K562 (cell line): Measurements from ENCODE around the gene KIT. TPM values are rescaled to one million over a fixed set of nuclear protein-coding genes. Genes with fewer than 3 reads are reported as not detected.

ENCODE experiments used
- KDM1A ChIP-seq, 2 experiments: fragments of 450-650 bp; IDR thresholded peaks; 2 replicates each; pipeline ENCODE4 v1.6.1; 2016; ENCODE audit warnings: mild to moderate bottlenecking in 2 of 2
- MIER1 ChIP-seq: fragments of 450-650 bp; IDR thresholded peaks from 2 replicates; pipeline ENCODE4 v1.6.1; 2016; ENCODE audit warnings: antibody characterized with exemption, mild to moderate bottlenecking, low read depth
- TAF7 ChIP-seq: fragments of 450-650 bp; IDR thresholded peaks from 2 replicates; pipeline ENCODE4 v1.6.1; 2016; ENCODE audit warnings: missing genetic modification characterization, missing compliant biosample characterization
- ZNF445 ChIP-seq: fragments of 250-450 bp; sonication (Bioruptor Pico); IDR thresholded peaks from 2 replicates; pipeline ENCODE4 v1.4.0; 2020; ENCODE audit warnings: low read depth, mild to moderate bottlenecking, moderate library complexity
- polyA plus RNA-seq, 8 experiments: library from polyadenylated mRNA; depleted of rRNA in 4 of 8; stranded (reverse) in 5 of 8; unstranded in 3 of 8; fragments of >200 nt; fragmentation: Nextera tagmentation in 2 of 8; fragmentation: Illumina TruSeq in 1 of 8; extraction: Ambion mirVana in 2 of 8; extraction: Trizol in 1 of 8; gene quantifications; 2 replicates each; pipeline versions ENCODE4 v1.2.1 to v1.2.3, GENCODE V29; 2011 to 2014; ENCODE audit warnings: inconsistent platforms in 1 of 8, missing spikeins in 1 of 8
- total RNA-seq, 7 experiments: library from RNA; depleted of rRNA in 6 of 7; stranded (reverse); fragments of >200 nt in 6 of 7; fragmentation: Illumina TruSeq in 2 of 7; extraction: Trizol in 2 of 7; gene quantifications; 2 replicates each; pipeline versions ENCODE4 v1.2.1 to v1.2.3, GENCODE V29; 2011 to 2021; ENCODE audit warnings: low replicate concordance in 1 of 7
- TF ChIP-seq, protein P1 (sequence below): fragments of 200-600 bp; sonication (generic); IDR thresholded peaks from one replicate; pipeline ENCODE4 v1.6.1; 2012; ENCODE audit warnings: mild to moderate bottlenecking, low read depth, low read length, inconsistent platforms
- TF ChIP-seq, protein P2 (sequence below): fragments of 450-650 bp; IDR thresholded peaks from 2 replicates; pipeline ENCODE4 v1.6.1; 2014; ENCODE audit warnings: low read depth, mild to moderate bottlenecking, moderate library complexity, borderline replicate concordance

Gene KIT
- total and polyA plus RNA-seq, 9 of the 15 experiments (the other 6 are each of a cell fraction or from before 2014, with no cell fraction given): 0.27 to 5.6 (median 0.57) TPM

DNA sequence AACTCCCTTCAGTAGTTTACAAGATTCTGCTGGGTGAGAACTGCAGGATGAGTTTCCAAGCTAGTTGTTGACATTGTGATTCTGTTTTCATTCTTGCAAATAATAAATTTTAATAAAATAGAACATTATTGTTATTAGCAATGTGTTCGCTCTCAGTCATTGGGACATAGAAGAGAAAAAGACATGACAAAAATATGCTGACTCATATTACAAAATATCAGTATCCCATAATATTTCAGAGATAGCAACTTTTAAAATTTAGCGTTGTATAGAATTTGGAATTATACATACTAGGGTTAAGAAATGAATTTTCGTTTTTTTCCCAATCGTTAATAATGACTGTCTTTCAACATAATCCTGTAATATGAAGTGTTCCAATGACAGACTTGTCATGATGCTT is 45.4 kb downstream of the KIT start (continued):
- TF ChIP-seq, protein P1, sequence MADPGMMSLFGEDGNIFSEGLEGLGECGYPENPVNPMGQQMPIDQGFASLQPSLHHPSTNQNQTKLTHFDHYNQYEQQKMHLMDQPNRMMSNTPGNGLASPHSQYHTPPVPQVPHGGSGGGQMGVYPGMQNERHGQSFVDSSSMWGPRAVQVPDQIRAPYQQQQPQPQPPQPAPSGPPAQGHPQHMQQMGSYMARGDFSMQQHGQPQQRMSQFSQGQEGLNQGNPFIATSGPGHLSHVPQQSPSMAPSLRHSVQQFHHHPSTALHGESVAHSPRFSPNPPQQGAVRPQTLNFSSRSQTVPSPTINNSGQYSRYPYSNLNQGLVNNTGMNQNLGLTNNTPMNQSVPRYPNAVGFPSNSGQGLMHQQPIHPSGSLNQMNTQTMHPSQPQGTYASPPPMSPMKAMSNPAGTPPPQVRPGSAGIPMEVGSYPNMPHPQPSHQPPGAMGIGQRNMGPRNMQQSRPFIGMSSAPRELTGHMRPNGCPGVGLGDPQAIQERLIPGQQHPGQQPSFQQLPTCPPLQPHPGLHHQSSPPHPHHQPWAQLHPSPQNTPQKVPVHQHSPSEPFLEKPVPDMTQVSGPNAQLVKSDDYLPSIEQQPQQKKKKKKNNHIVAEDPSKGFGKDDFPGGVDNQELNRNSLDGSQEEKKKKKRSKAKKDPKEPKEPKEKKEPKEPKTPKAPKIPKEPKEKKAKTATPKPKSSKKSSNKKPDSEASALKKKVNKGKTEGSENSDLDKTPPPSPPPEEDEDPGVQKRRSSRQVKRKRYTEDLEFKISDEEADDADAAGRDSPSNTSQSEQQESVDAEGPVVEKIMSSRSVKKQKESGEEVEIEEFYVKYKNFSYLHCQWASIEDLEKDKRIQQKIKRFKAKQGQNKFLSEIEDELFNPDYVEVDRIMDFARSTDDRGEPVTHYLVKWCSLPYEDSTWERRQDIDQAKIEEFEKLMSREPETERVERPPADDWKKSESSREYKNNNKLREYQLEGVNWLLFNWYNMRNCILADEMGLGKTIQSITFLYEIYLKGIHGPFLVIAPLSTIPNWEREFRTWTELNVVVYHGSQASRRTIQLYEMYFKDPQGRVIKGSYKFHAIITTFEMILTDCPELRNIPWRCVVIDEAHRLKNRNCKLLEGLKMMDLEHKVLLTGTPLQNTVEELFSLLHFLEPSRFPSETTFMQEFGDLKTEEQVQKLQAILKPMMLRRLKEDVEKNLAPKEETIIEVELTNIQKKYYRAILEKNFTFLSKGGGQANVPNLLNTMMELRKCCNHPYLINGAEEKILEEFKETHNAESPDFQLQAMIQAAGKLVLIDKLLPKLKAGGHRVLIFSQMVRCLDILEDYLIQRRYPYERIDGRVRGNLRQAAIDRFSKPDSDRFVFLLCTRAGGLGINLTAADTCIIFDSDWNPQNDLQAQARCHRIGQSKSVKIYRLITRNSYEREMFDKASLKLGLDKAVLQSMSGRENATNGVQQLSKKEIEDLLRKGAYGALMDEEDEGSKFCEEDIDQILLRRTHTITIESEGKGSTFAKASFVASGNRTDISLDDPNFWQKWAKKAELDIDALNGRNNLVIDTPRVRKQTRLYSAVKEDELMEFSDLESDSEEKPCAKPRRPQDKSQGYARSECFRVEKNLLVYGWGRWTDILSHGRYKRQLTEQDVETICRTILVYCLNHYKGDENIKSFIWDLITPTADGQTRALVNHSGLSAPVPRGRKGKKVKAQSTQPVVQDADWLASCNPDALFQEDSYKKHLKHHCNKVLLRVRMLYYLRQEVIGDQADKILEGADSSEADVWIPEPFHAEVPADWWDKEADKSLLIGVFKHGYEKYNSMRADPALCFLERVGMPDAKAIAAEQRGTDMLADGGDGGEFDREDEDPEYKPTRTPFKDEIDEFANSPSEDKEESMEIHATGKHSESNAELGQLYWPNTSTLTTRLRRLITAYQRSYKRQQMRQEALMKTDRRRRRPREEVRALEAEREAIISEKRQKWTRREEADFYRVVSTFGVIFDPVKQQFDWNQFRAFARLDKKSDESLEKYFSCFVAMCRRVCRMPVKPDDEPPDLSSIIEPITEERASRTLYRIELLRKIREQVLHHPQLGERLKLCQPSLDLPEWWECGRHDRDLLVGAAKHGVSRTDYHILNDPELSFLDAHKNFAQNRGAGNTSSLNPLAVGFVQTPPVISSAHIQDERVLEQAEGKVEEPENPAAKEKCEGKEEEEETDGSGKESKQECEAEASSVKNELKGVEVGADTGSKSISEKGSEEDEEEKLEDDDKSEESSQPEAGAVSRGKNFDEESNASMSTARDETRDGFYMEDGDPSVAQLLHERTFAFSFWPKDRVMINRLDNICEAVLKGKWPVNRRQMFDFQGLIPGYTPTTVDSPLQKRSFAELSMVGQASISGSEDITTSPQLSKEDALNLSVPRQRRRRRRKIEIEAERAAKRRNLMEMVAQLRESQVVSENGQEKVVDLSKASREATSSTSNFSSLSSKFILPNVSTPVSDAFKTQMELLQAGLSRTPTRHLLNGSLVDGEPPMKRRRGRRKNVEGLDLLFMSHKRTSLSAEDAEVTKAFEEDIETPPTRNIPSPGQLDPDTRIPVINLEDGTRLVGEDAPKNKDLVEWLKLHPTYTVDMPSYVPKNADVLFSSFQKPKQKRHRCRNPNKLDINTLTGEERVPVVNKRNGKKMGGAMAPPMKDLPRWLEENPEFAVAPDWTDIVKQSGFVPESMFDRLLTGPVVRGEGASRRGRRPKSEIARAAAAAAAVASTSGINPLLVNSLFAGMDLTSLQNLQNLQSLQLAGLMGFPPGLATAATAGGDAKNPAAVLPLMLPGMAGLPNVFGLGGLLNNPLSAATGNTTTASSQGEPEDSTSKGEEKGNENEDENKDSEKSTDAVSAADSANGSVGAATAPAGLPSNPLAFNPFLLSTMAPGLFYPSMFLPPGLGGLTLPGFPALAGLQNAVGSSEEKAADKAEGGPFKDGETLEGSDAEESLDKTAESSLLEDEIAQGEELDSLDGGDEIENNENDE: no peak
- TF ChIP-seq KDM1A (IDR thresholded peaks at IDR 0.05): no peak
- TF ChIP-seq TAF7: no peak
- no peak for TF ChIP-seq MIER1
- no peak for TF ChIP-seq ZNF445 (CRISPR knock-in tag)
- TF ChIP-seq, protein P2, sequence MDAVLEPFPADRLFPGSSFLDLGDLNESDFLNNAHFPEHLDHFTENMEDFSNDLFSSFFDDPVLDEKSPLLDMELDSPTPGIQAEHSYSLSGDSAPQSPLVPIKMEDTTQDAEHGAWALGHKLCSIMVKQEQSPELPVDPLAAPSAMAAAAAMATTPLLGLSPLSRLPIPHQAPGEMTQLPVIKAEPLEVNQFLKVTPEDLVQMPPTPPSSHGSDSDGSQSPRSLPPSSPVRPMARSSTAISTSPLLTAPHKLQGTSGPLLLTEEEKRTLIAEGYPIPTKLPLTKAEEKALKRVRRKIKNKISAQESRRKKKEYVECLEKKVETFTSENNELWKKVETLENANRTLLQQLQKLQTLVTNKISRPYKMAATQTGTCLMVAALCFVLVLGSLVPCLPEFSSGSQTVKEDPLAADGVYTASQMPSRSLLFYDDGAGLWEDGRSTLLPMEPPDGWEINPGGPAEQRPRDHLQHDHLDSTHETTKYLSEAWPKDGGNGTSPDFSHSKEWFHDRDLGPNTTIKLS: no peak
- TF ChIP-seq, all 486 proteins: peak for 6
